GM18517 (cell line): ENCODE results near the gene MC2R.

ENCODE experiments used
- ATAC-seq: cut with Tn5 transposase; IDR thresholded peaks from one replicate; pipeline ENCODE4 v1.9.1; 2021; ENCODE audit warnings: mild to moderate bottlenecking, moderate library complexity; ENCODE audit not compliant: unreplicated experiment

The MC2R gene

DNA sequence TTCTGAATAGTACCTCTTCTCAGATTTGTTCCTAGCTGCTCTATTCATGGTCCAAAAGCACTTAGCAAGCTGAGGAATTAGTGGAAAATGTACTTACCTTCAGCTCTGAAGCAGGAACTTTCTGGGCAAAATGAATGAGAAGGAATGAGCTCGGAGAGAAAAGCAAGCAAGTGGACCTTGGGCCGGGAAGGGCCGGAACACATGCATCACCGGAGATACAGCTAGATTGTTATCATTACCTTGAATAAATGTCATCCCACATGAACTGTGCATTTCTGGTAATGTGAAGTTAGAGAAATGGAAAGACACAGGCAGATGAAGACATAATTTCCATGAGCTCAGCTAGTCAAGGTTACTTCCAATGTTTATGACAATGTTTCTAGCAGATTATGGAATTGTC is at the start of gene MC2R:
TSS of gene MC2R (minus strand) at position 146 of the 400 bp plus-strand sequence. CDS start 30,018 bp downstream, outside the sequence.
- no peak for ATAC-seq

GRCh38 chr18:13945811-13946210 is 30.5 kb upstream of the MC2R start:
- no peak for ATAC-seq

DNA sequence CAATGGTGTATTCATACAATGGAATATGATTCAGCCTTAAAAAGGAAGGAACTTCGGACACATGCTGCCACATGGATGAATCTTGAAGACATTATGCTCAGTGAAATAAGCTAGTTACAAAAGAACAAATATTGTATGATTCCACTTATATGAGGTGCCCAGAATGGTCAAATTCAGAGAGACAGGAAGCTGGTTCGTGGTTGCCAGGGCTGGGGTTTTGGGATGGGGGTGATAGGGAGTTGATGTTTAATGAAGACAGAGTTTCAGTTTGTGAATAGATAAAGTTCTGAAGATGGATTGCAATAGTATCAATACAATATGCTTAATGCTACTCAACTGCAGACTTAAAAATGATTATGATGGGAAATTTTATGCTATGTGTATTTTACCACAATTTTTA is 28.0 kb upstream of the MC2R start:
- no peak for ATAC-seq

GRCh38 chr18:13940326-13940725 is 25.0 kb upstream of the MC2R start:
- ATAC-seq = no peak

DNA sequence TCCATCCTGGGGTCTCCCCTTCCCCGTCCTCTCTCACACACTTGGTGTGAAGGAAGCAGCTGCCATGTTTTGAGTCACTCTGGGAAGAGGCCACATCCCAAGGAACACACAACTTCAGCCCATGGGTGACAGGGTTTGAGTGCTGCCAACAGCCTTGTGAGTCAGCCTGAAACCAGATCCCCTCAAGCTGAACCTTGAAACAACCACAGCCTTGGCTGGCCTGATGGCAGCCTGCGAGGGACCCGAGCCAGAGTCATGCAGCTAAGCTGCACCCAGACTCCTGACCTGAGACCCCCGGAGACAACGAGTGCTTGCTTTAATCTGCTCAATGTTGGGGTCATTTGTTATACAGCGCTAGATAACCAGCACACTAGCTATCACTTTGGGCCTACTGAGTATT is 19.3 kb upstream of the MC2R start:
- ATAC-seq = no peak

DNA sequence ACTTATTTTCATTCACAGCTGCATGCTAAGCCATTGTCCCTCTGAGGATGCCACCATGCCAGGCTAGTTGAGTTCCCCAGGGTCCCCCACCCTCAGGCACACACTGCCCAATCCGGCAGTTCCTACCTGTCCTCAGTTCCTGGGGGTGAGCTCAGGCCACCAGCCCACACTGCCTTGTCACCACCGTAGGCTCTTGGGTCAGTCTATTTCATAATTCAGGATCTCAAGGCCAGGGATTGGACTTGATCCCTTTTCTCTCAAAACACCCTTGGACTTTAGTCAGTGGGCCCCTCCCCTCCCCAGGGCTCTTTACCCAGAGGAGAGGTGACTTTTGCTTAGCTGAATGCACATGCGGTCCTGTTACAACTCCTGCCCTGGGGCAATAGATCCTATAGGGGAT is 18.7 kb upstream of the MC2R start:
- ATAC-seq = no peak

GRCh38 chr18:13932285-13933025 is 17.1 kb upstream of the MC2R start:
- ATAC-seq = no peak

- no peak for ATAC-seq
These were observed 15.6 kb upstream of the MC2R start for GRCh38 chr18:13930964-13931363.

GRCh38 chr18:13923221-13923620 is 7.9 kb upstream of the MC2R start:
- ATAC-seq = no peak

DNA sequence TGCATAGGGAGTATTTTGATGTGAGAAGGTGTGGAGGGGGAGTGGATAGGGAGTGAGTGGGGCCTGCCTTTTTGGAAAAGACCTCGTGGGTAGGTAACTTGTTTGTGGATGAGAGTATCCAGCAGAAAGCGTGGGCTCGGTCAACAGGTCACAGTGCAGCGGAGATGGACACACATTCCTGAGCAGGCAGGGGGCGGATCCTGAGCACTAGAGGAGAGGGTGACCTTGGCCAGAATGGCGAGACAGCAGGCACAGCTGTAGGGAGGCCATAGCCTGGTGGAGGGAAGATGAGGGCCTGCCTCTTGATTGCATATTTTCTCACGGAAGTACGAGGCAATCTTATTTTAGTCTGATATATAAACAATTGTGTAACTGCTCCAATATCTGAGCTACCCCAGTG is 3.6 kb upstream of the MC2R start:
- ATAC-seq = no peak

DNA sequence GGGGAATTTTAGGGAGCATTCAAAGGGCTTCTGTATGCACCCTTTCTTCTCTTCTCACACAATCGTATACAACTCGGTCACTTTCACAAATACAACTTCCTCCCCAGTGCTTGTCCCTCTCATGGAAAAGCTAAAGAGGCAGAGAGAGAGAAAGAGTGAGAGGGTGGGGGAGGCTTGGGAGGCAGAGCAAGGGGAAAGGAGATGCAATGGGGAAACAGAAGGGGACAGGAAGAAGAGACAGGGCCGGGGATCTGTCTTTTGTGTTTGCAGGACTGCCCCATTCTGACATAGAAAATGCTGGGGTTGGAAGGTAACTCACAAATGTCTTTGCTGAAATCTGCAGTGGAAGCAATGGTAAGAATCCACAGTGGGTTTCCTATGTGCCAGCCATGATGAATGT is 2.1 kb upstream of the MC2R start:
- no peak for ATAC-seq

DNA sequence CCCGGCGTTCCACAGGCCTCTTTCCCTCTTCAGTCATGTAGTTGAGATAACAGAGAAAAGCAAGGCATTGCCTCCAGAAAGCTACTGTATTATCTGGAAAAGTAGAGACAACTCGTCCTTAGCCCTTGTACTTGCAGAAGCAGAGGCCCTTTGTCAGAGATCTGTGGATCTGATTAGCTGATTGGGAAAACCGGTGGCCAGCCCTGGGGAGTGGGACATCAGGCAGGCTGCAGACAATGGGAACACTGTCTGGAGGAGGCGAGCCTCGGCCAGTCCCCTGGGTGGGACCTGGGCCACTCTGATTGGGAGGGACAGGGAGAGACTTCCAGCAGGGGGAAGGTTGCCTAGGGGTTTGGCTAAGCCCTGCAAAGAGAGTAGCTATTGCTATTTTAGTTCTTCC is 1.2 kb upstream of the MC2R start:
- ATAC-seq = no peak

DNA sequence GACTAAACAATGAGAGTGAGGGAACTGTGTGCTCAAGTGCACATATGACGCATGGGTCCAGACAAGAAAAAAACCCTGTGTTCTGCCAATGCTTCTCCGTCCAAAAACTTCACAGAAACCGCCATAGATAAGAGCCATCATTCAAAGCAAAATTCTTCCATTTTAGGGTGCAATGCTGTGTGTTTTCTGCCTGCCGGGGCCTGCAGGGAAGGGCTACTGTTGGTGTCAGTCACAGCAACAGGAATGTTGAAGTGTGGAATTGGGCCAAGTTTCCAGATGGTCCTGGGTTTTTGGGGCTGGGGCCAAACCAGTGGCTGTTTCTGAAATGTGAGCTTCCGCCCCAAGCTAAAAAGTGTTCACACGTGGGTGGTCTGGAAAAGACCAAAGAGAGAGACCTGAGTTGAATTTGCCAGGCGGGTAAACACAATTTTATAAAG is 677 bp upstream of the MC2R start:
- ATAC-seq = no peak

GRCh38 chr18:13914756-13915155 is 580 bp downstream of the MC2R start:
- no peak for ATAC-seq

DNA sequence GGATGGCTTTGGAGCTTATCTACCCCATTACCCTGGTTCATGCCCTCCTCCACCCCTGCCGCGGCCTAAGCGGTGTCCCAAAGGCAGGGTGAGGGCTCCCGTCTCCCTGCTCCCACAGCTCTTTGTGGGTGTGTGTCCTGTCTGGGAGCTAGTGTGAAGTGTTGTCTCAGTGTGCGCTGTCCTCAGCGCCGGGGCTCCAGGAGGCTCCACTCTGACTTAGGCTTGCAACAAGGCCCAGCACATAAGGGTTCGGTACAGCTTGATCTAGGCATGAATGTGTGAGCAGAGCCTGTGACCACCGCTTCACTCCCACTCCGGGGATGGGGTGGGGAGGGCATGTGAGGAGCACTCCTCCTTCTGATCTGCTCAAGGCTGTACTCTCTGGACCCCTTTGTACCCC is 1.2 kb downstream of the MC2R start:
- ATAC-seq = no peak

DNA sequence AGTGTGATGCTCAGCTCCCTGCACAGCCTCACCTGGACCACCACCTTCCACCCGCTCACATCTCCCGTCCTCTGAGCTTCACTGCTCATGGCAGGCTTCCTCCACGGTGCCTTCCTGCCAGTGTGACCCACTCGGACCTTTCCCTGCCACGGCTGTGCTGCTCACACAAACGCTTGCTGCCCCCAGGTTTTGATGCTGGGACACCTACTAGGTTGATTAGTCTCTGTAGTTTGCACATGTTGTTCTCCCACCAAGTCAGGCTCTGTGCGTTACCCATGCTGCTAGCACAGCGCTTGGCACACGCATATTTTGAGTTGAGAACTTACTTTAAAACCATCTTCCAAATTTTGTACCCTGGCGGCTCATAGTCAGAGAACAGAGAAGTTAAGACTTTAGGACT is 2.1 kb downstream of the MC2R start:
- ATAC-seq = no peak

DNA sequence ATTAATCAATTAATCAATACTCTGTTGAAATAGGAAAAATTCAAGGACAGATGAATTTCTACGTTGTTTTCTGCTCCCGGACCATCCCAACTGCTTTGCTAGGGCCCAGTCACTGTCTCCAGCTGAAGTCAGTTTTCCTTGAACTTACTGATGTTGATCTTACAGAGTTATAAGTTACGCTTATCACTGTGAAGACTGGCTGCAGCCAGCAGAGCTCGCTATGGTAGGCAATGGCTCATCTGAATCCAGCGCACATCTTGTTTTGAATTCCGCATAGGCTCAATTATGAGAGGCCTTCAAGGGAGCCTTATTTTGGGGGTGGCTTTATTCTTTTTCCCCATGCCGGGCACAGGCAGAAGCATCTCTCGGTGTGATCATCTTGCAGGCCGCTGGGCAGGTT is 2.7 kb downstream of the MC2R start:
- no peak for ATAC-seq

DNA sequence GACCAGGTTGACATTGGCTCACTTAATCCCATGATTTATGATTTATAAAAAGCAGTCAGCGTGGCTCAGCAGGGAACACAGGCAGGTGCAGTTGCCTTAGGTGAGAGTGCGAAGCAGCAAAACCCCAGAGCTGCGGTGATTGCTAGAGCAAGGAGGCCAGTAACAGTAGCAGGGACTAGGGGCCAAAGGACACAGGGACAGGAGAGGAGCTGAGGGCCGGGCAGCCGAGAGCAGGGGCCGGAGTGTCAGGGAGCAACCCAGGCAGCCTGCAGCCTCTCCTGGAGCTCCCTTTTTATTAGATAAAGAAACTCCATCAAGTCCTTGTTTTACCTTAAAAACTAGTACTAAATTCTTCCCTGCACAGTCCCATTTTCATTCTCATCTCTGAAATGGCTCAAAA is 4.3 kb downstream of the MC2R start:
- ATAC-seq = no peak

- no peak for ATAC-seq
These were observed 4.8 kb downstream of the MC2R start for GRCh38 chr18:13910501-13910900.

DNA sequence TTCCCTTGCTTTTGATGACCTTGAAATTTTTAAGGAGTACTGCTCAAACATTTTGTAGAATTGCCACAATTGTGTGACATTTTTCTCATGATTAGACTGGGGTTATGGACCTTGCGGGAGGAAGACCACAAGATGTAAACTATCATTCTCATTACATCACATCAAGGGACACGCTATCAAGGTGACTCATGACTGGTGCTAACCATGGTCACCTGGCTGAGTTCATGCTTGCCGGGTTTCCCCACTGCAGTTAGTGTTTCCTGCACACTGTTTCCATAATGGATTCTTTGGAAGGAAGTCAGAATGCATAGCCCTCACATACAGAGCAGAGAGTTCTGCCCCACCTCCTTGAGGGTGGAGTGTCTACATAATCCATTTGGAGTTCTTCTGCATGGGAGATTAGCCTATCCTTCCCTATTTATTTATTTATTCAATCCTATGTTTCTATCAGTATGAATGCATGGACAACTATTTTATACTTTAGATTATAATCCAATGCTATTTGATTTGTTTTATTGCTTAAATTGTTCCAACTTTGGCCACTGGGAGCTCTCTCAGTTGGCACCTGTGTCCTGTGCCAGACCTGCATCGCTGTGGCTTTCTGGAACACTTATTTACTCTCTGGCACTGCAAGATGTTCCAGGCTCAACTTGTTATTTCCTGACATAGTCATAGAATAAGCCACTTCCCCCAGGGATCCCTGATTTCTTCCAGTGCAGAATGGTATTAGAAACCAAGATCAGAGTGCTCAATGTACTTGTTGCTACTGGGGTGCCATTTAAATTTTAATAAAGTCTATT is 6.0 kb downstream of the MC2R start:
- no peak for ATAC-seq

- no peak for ATAC-seq
These were observed 14.7 kb downstream of the MC2R start for GRCh38 chr18:13900633-13901032.

- ATAC-seq = no peak
These were observed 19.8 kb downstream of the MC2R start for GRCh38 chr18:13895505-13896033.
